Breast epithelium (tissue), 3 donors: ENCODE measurements around the gene MTMR6.

Experiments used
- POLR2A ChIP-seq: fragments of 450-650 bp; IDR thresholded peaks from one replicate; pipeline ENCODE4 v1.6.1; 2016; ENCODE audit warnings: antibody characterized with exemption, mild to moderate bottlenecking, moderate library complexity
- POLR2AphosphoS5 ChIP-seq, 3 donors: sonication (generic); formaldehyde crosslinking; IDR thresholded peaks; one replicate each; pipeline ENCODE4 v1.6.1; 2017; ENCODE audit warnings: antibody characterized with exemption in 3 of 3
- TF ChIP-seq, protein P1 (sequence below), 3 donors: fragments of 450-650 bp; IDR thresholded peaks; one replicate each; pipeline ENCODE4 v1.5.1; 2016 to 2017; ENCODE audit warnings: antibody characterized with exemption in 3 of 3, mild to moderate bottlenecking in 3 of 3, moderate library complexity in 3 of 3

DNA sequence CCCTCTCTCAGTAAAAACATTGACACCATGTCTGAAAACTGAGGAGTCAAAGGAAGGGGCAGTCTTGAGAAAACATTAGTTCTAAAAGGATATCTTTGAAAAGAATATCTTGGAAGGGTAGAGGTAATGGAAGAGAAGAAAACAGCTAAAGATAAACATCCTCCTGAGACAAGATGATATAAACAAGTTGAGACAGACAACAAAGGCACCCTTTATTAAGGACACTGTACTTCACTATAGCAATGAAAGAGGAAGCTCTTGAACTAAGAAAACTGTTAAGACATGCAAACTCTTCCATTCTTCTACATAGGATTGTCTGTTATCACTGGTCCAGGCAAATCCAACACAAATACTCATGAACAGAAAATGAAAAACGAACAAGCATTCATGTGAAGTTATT is 46.3 kb downstream of the MTMR6 start:
- TF ChIP-seq POLR2A (no peak), POLR2AphosphoS5 (IDR thresholded peaks at IDR 0.05) (no peak)
- TF ChIP-seq, protein P1, sequence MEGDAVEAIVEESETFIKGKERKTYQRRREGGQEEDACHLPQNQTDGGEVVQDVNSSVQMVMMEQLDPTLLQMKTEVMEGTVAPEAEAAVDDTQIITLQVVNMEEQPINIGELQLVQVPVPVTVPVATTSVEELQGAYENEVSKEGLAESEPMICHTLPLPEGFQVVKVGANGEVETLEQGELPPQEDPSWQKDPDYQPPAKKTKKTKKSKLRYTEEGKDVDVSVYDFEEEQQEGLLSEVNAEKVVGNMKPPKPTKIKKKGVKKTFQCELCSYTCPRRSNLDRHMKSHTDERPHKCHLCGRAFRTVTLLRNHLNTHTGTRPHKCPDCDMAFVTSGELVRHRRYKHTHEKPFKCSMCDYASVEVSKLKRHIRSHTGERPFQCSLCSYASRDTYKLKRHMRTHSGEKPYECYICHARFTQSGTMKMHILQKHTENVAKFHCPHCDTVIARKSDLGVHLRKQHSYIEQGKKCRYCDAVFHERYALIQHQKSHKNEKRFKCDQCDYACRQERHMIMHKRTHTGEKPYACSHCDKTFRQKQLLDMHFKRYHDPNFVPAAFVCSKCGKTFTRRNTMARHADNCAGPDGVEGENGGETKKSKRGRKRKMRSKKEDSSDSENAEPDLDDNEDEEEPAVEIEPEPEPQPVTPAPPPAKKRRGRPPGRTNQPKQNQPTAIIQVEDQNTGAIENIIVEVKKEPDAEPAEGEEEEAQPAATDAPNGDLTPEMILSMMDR (IDR thresholded peaks at IDR 0.05) = no peak
